ENCODE results near the gene ATP1B1. TPM values are rescaled to one million over a fixed set of nuclear protein-coding genes. Genes with fewer than 3 reads are reported as not detected.

ATP1B1 gene
- total and polyA plus RNA-seq, 2 of the 13 experiments (the other 11 are each of a cell fraction or from before 2014, with no cell fraction given) = 134 to 135 TPM

DNA sequence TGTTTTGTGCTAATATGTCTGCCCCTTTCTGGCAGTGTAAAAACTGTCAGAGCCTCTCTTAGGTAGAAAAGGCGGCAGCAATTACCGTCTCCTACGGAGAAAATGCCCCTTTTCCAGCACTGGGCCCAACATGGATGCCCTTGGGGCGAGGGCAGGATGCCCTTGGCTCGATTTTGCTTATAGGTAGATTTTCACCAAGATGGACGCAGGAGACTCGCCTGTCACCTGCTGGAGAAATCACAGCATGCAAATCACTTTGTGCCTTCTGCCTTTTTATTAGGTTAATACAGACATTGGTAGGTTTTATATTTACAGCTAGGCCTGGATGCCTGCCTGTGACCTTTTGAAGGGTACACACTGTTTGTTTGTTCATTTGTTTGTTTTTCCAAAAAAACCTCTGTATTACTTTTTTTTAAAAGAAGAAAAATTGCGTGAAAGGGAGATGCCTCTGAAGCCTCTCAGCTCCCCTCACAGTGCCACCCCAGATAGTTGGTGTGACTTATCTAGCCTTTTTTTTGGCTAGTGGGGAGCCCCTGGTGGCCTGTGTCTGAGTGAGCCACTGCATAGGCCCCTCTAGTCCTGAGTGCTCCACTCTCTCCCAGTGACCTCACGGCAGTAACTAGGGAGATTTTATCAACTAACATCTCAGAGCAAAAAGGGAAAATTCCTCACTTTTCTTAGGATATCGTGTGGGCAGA lies 2.5 kb downstream of the ATP1B1 start (continued):
- no peak for TF ChIP-seq ZNF33A (CRISPR knock-in tag; IDR thresholded peaks at IDR 0.05; ENCODE audit: borderline replicate concordance)
- no peak for TF ChIP-seq SNAPC2 (CRISPR knock-in tag; IDR thresholded peaks at IDR 0.05)
- TF ChIP-seq, protein P1, sequence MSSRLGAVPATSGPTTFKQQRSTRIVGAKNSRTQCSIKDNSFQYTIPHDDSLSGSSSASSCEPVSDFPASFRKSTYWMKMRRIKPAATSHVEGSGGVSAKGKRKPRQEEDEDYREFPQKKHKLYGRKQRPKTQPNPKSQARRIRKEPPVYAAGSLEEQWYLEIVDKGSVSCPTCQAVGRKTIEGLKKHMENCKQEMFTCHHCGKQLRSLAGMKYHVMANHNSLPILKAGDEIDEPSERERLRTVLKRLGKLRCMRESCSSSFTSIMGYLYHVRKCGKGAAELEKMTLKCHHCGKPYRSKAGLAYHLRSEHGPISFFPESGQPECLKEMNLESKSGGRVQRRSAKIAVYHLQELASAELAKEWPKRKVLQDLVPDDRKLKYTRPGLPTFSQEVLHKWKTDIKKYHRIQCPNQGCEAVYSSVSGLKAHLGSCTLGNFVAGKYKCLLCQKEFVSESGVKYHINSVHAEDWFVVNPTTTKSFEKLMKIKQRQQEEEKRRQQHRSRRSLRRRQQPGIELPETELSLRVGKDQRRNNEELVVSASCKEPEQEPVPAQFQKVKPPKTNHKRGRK (CRISPR knock-in tag; IDR thresholded peaks at IDR 0.05) = no peak
- TF ChIP-seq HMGA1 (CRISPR knock-in tag; conservative IDR thresholded peaks at IDR 0.05) = no peak
- TF ChIP-seq, protein P2, sequence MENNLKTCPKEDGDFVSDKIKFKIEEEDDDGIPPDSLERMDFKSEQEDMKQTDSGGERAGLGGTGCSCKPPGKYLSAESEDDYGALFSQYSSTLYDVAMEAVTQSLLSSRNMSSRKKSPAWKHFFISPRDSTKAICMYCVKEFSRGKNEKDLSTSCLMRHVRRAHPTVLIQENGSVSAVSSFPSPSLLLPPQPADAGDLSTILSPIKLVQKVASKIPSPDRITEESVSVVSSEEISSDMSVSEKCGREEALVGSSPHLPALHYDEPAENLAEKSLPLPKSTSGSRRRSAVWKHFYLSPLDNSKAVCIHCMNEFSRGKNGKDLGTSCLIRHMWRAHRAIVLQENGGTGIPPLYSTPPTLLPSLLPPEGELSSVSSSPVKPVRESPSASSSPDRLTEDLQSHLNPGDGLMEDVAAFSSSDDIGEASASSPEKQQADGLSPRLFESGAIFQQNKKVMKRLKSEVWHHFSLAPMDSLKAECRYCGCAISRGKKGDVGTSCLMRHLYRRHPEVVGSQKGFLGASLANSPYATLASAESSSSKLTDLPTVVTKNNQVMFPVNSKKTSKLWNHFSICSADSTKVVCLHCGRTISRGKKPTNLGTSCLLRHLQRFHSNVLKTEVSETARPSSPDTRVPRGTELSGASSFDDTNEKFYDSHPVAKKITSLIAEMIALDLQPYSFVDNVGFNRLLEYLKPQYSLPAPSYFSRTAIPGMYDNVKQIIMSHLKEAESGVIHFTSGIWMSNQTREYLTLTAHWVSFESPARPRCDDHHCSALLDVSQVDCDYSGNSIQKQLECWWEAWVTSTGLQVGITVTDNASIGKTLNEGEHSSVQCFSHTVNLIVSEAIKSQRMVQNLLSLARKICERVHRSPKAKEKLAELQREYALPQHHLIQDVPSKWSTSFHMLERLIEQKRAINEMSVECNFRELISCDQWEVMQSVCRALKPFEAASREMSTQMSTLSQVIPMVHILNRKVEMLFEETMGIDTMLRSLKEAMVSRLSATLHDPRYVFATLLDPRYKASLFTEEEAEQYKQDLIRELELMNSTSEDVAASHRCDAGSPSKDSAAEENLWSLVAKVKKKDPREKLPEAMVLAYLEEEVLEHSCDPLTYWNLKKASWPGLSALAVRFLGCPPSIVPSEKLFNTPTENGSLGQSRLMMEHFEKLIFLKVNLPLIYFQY (CRISPR knock-in tag; IDR thresholded peaks at IDR 0.05; ENCODE audit: borderline replicate concordance) = no peak
- TF ChIP-seq FOXP1 (IDR thresholded peaks at IDR 0.05) = no peak
- no peak for TF ChIP-seq FOXP1 (CRISPR knock-in tag; IDR thresholded peaks at IDR 0.05)
- TF ChIP-seq ZNF879 (CRISPR knock-in tag; IDR thresholded peaks at IDR 0.05) = no peak
- no peak for TF ChIP-seq HDAC6 (IDR thresholded peaks at IDR 0.05; ENCODE audit: low read depth, low read length)
- TF ChIP-seq ZNF564 (CRISPR knock-in tag; IDR thresholded peaks at IDR 0.05) = no peak
- TF ChIP-seq, protein P3, sequence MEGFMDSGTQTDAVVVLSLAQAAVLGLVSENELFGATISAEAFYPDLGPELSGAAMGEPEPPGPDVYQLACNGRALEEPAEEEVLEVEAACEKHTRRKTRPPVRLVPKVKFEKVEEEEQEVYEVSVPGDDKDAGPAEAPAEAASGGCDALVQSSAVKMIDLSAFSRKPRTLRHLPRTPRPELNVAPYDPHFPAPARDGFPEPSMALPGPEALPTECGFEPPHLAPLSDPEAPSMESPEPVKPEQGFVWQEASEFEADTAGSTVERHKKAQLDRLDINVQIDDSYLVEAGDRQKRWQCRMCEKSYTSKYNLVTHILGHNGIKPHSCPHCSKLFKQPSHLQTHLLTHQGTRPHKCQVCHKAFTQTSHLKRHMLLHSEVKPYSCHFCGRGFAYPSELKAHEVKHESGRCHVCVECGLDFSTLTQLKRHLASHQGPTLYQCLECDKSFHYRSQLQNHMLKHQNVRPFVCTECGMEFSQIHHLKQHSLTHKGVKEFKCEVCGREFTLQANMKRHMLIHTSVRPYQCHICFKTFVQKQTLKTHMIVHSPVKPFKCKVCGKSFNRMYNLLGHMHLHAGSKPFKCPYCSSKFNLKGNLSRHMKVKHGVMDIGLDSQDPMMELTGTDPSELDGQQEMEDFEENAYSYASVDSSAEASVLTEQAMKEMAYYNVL (CRISPR knock-in tag; IDR thresholded peaks at IDR 0.05; ENCODE audit: borderline replicate concordance) = no peak
- TF ChIP-seq NR2F2 (IDR thresholded peaks at IDR 0.05; ENCODE audit: borderline replicate concordance, low read depth) = no peak
- TF ChIP-seq, protein P4, sequence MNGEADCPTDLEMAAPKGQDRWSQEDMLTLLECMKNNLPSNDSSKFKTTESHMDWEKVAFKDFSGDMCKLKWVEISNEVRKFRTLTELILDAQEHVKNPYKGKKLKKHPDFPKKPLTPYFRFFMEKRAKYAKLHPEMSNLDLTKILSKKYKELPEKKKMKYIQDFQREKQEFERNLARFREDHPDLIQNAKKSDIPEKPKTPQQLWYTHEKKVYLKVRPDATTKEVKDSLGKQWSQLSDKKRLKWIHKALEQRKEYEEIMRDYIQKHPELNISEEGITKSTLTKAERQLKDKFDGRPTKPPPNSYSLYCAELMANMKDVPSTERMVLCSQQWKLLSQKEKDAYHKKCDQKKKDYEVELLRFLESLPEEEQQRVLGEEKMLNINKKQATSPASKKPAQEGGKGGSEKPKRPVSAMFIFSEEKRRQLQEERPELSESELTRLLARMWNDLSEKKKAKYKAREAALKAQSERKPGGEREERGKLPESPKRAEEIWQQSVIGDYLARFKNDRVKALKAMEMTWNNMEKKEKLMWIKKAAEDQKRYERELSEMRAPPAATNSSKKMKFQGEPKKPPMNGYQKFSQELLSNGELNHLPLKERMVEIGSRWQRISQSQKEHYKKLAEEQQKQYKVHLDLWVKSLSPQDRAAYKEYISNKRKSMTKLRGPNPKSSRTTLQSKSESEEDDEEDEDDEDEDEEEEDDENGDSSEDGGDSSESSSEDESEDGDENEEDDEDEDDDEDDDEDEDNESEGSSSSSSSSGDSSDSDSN (CRISPR knock-in tag; IDR thresholded peaks at IDR 0.05) = no peak
- TF ChIP-seq, protein P5, sequence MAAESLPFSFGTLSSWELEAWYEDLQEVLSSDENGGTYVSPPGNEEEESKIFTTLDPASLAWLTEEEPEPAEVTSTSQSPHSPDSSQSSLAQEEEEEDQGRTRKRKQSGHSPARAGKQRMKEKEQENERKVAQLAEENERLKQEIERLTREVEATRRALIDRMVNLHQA (CRISPR knock-in tag; IDR thresholded peaks at IDR 0.05) = 0 out of 2 replicates have a peak, but pooled peaks have one; percentile 16
- no peak for TF ChIP-seq FOXA1 (IDR thresholded peaks at IDR 0.05)
- no peak for TF ChIP-seq FOXA1 (CRISPR knock-in tag; IDR thresholded peaks at IDR 0.05)
- TF ChIP-seq ERF (CRISPR knock-in tag; IDR thresholded peaks at IDR 0.05) = no peak
- no peak for TF ChIP-seq ZMYM4 (CRISPR knock-in tag; IDR thresholded peaks at IDR 0.05)
- TF ChIP-seq TBX3 (IDR thresholded peaks at IDR 0.05; ENCODE audit: borderline replicate concordance) = no peak
